ENCODE measurements around the gene EGR4. TPM values are rescaled to one million over a fixed set of nuclear protein-coding genes. Genes with fewer than 3 reads are reported as not detected.

EGR4 gene
- total RNA-seq, 1 donor from 2014 or later, result not detected

DNA sequence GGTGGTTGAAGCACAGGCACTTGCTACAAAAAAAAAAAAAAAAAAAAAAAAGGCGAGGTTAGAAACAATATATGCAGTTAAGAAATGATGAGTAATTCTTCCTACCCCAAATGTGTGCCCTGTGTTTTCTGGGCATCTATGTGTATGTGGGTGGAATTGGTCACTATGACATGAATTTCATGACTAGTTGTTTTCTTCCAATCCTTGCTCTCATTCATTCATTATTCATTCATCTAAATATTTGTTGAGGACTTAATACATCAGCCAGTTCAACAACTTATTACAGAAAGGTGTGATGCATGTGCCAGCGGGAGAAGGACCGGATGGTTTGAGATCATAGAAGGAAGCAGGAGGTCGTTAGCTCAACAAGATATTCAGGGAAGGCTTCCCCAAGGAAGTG lies 8.3 kb upstream of the EGR4 start:
- TF ChIP-seq, protein P1, sequence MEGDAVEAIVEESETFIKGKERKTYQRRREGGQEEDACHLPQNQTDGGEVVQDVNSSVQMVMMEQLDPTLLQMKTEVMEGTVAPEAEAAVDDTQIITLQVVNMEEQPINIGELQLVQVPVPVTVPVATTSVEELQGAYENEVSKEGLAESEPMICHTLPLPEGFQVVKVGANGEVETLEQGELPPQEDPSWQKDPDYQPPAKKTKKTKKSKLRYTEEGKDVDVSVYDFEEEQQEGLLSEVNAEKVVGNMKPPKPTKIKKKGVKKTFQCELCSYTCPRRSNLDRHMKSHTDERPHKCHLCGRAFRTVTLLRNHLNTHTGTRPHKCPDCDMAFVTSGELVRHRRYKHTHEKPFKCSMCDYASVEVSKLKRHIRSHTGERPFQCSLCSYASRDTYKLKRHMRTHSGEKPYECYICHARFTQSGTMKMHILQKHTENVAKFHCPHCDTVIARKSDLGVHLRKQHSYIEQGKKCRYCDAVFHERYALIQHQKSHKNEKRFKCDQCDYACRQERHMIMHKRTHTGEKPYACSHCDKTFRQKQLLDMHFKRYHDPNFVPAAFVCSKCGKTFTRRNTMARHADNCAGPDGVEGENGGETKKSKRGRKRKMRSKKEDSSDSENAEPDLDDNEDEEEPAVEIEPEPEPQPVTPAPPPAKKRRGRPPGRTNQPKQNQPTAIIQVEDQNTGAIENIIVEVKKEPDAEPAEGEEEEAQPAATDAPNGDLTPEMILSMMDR (IDR thresholded peaks at IDR 0.05), result no peak
- DNase-seq, result no peak
- intact Hi-C loops (cut with DNase I), result no loop called here
- no peaks in the 10 kb centered on the region for H3K36me3 ChIP-seq
- ATAC-seq, result no peak
- H3K9me3 ChIP-seq, result no peaks in the 10 kb centered on the region
- H3K4me3 ChIP-seq, result no peak overlapping the region
- H3K4me1 ChIP-seq, result no peaks in the 10 kb centered on the region
- no peak overlapping the region for H3K27ac ChIP-seq
- peaks cover 22% of the 10 kb centered on the region for H3K27me3 ChIP-seq (ENCODE audit: low read depth)

DNA sequence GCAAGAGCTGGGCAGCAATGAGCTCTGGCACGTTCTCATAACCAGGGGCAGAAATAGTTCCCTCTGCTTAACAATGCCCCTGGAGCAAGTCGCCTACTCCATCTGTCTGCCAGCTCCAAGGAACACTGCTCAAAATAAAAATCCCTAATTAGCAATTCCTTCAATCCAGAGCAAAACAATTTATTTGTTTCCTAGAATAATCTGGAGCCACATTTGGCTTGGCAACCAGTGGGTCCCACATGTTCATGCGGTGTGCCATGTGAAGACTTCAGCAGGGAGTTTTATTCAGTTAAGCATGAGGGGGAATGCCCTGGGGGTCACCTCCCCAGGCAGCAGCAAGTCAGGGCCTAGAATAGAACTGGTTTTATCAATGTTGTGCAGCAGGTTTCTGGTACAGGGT lies 7.6 kb upstream of the EGR4 start:
- H3K36me3 ChIP-seq, result no peaks in the 10 kb centered on the region
- no peak overlapping the region for H3K27ac ChIP-seq
- no peaks in the 10 kb centered on the region for H3K9me3 ChIP-seq
- H3K4me3 ChIP-seq, result no peak overlapping the region
- H3K4me1 ChIP-seq, result no peaks in the 10 kb centered on the region
- ATAC-seq, result no peak
- no peak for DNase-seq
- TF ChIP-seq, protein P1 (IDR thresholded peaks at IDR 0.05), result no peak
- H3K27me3 ChIP-seq (ENCODE audit: low read depth), result peaks cover 29% of the 10 kb centered on the region
- intact Hi-C loops (cut with DNase I), result no loop called here

DNA sequence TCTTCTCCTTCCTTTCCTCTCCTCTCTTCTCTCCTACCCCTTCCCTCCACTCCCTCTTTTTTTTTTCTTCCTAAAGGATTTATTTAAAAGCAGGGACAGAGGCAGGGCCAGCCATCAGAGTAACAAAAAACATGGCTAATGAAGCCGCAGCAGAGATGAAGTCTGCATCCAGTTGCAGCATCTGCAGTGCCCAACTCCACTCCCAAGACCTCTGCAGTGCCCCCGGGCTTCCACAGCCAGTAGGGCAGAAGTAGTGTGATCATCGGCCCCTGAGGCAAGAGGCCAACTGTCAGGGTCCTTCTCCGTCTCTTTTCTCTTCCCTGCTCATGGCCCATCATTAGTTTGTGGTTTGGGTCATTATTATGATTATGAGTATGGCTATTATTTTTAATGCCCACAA lies 4.2 kb upstream of the EGR4 start:
- TF ChIP-seq, protein P1 (IDR thresholded peaks at IDR 0.05), result no peak
- no peak for DNase-seq
- ATAC-seq, result no peak
- Histone ChIP-seq H3K36me3 (no peaks in the 10 kb centered on the region), H3K4me3 (no peak overlapping the region), H3K27ac (no peak overlapping the region), H3K4me1 (peaks cover 9% of the 10 kb centered on the region), H3K9me3 (no peaks in the 10 kb centered on the region), H3K27me3 (ENCODE audit: low read depth) (peaks cover 63% of the 10 kb centered on the region)
- intact Hi-C loops (cut with DNase I), result no loop called here

DNA sequence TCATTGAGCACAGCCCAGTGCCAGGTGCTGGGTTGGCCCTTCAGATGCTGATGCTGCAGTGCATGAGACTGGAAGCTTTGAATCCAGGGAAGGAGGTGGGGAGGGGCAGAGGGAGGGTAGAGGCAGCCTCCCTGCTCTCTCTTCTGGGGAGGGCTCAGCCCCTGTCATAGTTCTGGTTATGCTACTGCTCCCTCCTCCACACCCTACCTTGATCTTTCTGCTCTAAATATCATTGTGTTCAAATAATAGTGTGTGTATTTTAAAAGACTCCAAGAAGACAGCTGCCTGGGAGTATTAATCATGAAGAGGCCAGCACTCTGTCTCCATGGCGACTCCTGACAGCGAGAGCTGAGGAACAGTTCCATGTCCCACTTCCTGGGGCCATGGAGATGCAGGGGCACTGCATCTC lies 3.8 kb upstream of the EGR4 start:
- peaks cover 67% of the 10 kb centered on the region for H3K27me3 ChIP-seq (ENCODE audit: low read depth)

DNA sequence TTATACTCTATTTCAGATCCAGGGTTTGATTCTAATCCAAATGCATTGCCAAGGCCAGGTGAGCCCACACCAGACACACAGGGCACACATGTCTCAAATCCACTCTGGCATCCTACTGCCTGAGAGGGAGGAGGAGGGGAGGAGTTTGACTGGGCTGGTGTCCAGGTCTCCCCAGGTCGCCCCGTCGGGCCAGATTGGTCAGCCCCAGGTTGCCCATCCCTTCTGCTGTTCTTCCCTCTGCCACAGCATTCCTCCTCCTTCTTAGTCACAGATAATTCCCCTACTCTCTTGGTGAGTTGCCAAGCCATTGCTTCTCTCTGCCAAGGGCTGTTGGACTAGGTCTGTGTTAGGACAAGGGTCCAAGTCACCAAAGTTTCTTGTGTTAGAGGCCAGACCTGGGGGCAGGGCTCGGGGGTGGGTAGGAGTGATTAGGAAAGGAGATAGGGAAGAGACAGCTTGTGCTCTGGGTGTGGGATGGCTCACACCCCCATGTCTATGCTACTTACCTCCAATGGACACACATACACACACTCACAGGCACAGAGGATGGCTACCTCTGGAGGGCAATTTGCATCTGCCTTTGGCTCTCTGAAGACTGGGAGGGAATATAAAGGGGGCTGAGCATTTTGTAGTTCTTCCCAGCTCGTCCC lies 2.5 kb upstream of the EGR4 start:
- Histone ChIP-seq H3K4me1 (peaks cover 23% of the 10 kb centered on the region), H3K36me3 (no peaks in the 10 kb centered on the region), H3K27ac (no peak overlapping the region), H3K9me3 (no peaks in the 10 kb centered on the region), H3K4me3 (no peak overlapping the region), H3K27me3 (ENCODE audit: low read depth) (peaks cover 80% of the 10 kb centered on the region)
- TF ChIP-seq, protein P1 (IDR thresholded peaks at IDR 0.05), result no peak
- ATAC-seq (no peak), DNase-seq (no peak)
- intact Hi-C loops (cut with DNase I), result no loop called here

More for the DNA sequence above, 3.8 kb upstream of the EGR4 start:
- H3K36me3 ChIP-seq, result no peaks in the 10 kb centered on the region
- no peak overlapping the region for H3K27ac ChIP-seq
- TF ChIP-seq, protein P1 (IDR thresholded peaks at IDR 0.05), result no peak
- intact Hi-C loops (cut with DNase I), result no loop called here
- DNase-seq, result no peak
- H3K4me3 ChIP-seq, result no peak overlapping the region
- H3K4me1 ChIP-seq, result peaks cover 12% of the 10 kb centered on the region
- ATAC-seq, result no peak
- H3K9me3 ChIP-seq, result no peaks in the 10 kb centered on the region
